GM12891 (cell line): ENCODE results near the gene ARHGEF17.

Experiments
- DNase-seq: peaks from one replicate; pipeline ENCODE4 v3.0.0; 2011; ENCODE audit warnings: low spot score; ENCODE audit not compliant: insufficient read length
- FAIRE-seq: peaks from 2 replicates; lab custom pipeline; 2011; peaks lifted over from hg19 to GRCh38; lab: Jason Lieb, UNC
- PAX5 ChIP-seq: IDR thresholded peaks from 2 replicates; pipeline ENCODE4 v1.6.1; 2011; ENCODE audit warnings: low read length, moderate library complexity, mild to moderate bottlenecking; ENCODE audit not compliant: insufficient read depth, severe bottlenecking
- POLR2A ChIP-seq: IDR thresholded peaks from 2 replicates; pipeline ENCODE4 v1.6.1; 2011; ENCODE audit warnings: low read depth, low read length, control low read depth
- POLR2AphosphoS5 ChIP-seq: IDR thresholded peaks from 2 replicates; pipeline ENCODE4 v1.6.1; 2011; ENCODE audit warnings: low read depth, low read length, control low read depth
- POU2F2 ChIP-seq: IDR thresholded peaks from 2 replicates; pipeline ENCODE4 v1.6.1; 2011; ENCODE audit warnings: low read depth, mild to moderate bottlenecking, control low read depth, low read length, moderate library complexity
- SPI1 ChIP-seq: IDR thresholded peaks from 2 replicates; pipeline ENCODE4 v1.6.1; 2011; ENCODE audit warnings: low read depth, low read length, control low read depth
- TAF1 ChIP-seq: IDR thresholded peaks from 2 replicates; pipeline ENCODE4 v1.6.1; 2011; ENCODE audit warnings: low read depth, low read length, control low read depth

ARHGEF17 gene

DNA sequence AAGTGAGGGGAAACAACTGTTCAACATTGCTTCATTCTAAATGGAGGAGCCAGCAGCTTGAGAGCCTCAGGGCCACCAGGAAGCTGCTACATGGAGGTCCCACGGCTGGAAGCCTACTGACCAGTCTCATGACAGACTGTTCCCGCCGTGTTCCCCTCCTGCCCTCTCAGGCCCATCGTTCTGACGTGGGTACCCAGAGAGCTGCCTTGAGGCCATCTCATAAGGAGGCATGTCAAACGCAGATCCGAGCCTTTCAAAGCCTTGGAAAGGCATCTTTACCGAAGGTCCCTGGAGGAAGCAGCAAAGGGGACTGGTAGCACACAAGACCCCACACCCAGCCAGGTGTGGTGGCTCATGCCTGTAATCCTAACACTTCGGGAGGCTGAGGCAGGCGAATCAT lies 8.3 kb upstream of the ARHGEF17 start:
- no peak for FAIRE-seq
- no peak for TF ChIP-seq POU2F2
- no peak for TF ChIP-seq POLR2A
- TF ChIP-seq SPI1, result no peak
- TF ChIP-seq POLR2AphosphoS5, result no peak
- TF ChIP-seq PAX5, result no peak
- no peak for TF ChIP-seq TAF1

DNA sequence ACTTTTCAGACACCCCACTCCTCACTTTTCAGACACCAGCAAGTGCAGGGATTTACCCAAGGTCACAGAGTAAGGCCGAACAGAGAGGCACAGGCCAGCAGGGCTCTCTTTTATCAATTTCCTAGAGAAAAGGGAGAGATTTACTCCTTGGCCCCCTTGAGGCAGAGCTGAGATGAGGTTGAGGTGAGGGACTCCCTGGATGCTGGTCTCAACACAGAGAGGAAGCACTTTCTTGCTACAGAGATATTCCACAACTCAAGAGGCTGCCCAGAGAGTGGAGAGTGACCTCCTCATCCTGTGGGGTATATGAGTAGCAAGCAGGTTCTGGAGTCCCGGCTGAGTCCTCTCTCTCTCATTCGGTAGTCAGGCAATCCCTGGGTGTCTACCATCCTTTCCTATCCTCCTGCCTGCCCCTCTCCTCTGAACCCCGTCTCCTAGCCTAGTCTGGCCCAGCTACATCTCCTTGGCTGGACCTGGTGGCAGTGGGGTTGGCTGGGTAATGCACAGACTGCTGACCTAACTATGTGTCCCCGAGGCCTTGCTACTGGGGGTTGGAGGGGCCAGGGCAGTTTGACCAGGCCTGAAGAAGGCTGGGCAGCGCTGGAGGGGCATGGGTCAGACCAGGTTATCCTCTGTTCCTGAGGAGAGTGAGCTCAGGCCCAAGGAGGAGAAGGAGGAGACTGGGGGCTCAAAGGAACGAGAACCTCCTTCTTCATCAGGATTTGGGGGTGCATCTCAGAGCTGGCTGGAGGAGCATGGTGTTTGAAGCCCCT lies 1.8 kb upstream of the ARHGEF17 start:
- FAIRE-seq, result peak; percentile 13
- no peak for DNase-seq

More for the DNA sequence above, 8.3 kb upstream of the ARHGEF17 start:
- DNase-seq, result no peak

DNA sequence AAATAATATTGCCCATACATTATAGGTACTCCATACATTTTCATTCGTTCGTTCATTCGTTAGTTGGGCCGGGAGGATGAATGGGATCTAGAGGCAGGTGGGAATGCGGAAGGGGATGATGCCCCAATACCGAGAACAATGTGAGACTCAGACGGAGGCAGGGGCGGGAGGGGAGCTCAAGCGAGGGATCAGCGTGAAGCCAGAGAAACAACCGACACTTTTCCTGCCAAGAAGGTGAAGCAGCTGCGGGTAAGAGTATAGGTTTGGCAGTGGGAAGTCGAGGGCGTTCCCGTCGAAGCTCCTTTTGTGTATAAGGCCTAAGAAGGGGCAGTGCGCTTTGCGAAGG lies 1.1 kb upstream of the ARHGEF17 start:
- FAIRE-seq, result no peak
- DNase-seq, result no peak
- TF ChIP-seq POLR2AphosphoS5, result no peak
- no peak for TF ChIP-seq TAF1
- no peak for TF ChIP-seq SPI1
- TF ChIP-seq POU2F2, result no peak
- no peak for TF ChIP-seq PAX5
- TF ChIP-seq POLR2A, result no peak

More for the DNA sequence above, 1.8 kb upstream of the ARHGEF17 start:
- TF ChIP-seq SPI1, result no peak
- no peak for TF ChIP-seq TAF1
- TF ChIP-seq POU2F2, result no peak
- TF ChIP-seq POLR2A, result no peak
- no peak for TF ChIP-seq POLR2AphosphoS5
- TF ChIP-seq PAX5, result no peak

DNA sequence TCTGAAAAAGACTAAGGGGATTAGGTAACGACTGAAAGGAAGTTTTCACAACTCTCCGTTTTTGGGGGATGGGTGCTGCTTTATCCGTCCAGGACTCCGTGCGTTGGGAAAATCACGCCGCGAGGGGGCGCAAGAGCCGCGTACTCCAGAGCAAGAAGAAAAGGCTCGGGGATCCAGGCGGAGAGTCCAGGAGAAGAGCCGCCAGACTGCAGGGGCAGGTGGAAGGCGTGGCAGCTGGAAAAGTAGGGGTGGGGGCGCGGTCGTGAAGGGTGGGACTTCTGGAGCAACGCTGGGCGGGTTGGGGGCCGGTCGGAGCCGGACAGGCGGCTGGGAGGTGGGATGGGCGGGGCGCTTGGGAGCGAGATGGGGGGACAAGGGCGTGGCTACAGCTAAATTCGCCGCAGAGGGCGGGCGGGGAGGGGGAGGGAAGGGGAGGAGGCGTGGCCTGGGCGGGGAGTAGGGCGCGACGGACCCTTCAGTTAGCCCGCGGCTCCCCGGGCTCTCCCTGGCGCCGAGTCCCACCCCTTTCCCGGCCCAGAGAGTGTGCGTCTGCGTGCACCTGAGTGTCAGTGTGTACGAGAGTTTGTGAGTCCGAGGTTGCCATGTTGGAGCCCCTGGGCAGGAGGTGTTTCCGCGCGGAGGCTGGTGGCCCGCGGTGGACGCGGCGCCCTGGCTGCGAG lies 613 bp upstream of the ARHGEF17 start:
- FAIRE-seq (peak; percentile 90), DNase-seq (peak; percentile 91)
- no peak for TF ChIP-seq SPI1
- TF ChIP-seq POLR2A, result no peak
- TF ChIP-seq TAF1, result no peak
- TF ChIP-seq PAX5, result no peak
- no peak for TF ChIP-seq POLR2AphosphoS5
- TF ChIP-seq POU2F2, result no peak

DNA sequence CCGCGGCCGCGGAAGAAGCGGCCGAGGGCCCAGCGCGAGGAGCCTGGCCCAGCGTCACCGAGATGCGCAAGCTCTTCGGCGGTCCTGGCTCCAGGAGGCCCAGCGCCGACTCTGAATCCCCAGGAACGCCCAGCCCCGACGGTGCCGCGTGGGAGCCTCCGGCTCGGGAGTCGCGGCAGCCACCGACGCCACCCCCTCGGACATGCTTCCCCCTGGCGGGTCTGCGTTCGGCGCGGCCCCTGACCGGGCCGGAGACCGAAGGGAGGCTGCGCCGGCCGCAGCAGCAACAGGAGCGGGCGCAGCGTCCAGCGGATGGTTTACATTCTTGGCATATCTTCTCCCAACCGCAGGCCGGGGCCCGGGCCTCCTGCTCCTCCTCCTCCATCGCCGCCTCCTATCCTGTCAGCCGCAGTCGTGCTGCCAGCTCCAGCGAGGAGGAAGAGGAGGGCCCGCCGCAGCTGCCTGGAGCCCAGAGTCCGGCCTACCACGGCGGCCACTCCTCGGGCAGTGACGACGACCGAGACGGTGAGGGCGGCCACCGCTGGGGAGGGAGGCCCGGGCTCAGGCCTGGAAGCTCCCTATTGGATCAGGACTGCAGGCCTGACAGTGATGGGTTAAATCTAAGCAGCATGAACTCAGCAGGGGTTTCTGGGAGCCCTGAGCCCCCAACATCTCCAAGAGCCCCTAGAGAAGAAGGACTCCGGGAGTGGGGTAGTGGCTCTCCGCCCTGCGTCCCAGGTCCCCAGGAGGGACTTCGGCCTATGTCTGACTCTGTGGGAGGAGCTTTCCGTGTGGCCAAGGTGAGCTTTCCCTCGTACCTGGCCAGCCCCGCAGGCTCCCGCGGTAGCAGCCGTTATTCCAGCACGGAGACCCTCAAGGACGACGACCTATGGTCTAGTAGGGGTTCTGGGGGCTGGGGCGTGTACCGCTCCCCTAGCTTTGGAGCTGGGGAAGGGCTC lies 1.2 kb downstream of the ARHGEF17 start:
- no peak for TF ChIP-seq POLR2AphosphoS5
- no peak for TF ChIP-seq SPI1
- TF ChIP-seq PAX5, result no peak
- TF ChIP-seq TAF1, result no peak
- no peak for TF ChIP-seq POU2F2
- no peak for TF ChIP-seq POLR2A
- no peak for FAIRE-seq
- DNase-seq, result no peak

DNA sequence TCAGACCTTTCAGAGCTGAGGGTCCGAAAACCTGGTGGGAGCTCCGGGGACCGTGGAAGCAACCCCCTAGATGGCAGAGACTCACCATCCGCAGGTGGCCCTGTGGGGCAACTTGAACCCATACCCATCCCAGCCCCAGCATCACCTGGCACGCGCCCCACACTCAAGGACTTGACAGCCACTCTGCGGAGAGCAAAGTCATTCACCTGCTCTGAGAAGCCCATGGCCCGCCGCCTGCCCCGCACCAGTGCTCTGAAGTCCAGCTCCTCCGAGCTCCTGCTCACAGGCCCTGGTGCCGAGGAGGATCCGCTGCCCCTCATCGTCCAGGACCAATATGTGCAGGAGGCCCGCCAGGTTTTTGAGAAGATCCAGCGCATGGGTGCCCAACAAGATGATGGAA lies 2.0 kb downstream of the ARHGEF17 start:
- FAIRE-seq (no peak), DNase-seq (no peak)
- no peak for TF ChIP-seq POLR2AphosphoS5

DNA sequence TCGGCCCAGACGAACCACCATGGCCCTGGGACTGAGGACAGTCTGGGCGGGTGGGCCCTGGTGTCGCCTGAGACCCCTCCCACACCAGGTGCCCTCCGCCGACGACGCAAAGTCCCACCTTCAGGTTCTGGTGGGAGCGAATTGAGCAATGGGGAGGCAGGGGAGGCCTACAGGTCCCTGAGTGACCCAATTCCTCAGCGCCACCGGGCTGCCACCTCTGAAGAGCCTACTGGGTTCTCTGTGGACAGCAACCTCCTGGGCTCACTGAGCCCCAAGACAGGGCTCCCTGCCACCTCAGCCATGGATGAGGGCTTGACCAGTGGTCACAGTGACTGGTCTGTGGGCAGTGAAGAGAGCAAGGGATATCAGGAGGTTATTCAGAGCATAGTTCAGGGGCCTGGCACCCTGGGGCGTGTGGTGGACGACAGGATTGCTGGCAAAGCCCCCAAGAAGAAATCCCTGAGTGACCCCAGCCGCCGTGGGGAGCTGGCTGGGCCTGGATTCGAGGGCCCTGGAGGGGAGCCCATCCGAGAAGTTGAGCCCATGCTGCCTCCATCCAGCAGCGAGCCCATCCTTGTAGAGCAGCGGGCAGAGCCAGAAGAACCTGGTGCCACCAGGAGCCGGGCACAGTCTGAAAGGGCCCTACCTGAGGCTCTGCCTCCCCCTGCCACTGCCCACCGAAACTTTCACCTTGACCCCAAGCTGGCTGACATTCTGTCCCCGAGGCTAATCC lies 2.8 kb downstream of the ARHGEF17 start:
- FAIRE-seq, result no peak
- no peak for DNase-seq
- TF ChIP-seq PAX5 (no peak), SPI1 (no peak), POLR2AphosphoS5 (no peak), TAF1 (no peak), POU2F2 (no peak), POLR2A (no peak)

DNA sequence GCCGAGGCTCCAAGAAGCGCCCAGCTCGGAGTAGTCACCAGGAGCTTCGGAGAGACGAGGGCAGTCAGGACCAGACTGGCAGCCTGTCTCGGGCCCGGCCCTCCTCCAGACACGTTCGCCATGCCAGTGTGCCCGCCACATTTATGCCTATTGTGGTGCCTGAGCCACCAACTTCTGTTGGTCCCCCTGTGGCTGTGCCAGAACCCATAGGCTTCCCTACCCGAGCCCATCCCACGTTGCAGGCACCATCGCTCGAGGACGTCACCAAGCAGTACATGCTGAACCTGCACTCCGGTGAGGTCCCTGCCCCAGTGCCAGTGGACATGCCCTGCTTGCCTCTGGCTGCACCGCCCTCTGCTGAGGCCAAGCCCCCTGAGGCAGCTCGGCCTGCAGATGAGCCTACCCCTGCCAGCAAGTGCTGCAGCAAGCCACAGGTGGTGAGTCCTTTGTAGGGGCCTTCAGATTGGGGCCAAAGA lies 3.4 kb downstream of the ARHGEF17 start:
- DNase-seq (no peak), FAIRE-seq (no peak)
- TF ChIP-seq TAF1, result no peak
- TF ChIP-seq POLR2AphosphoS5, result no peak
- no peak for TF ChIP-seq SPI1
- no peak for TF ChIP-seq POLR2A
- no peak for TF ChIP-seq PAX5
- TF ChIP-seq POU2F2, result no peak
